Prostate gland (tissue), 2 donors: ENCODE results near the gene ATP6V0E2.

Experiments used
- POLR2A ChIP-seq: fragments of 450-650 bp; IDR thresholded peaks from one replicate; pipeline ENCODE4 v1.6.1; 2016; ENCODE audit warnings: antibody characterized with exemption, mild to moderate bottlenecking
- POLR2AphosphoS5 ChIP-seq: sonication (generic); formaldehyde crosslinking; IDR thresholded peaks from one replicate; pipeline ENCODE4 v1.6.1; 2017; ENCODE audit warnings: antibody characterized with exemption
- TF ChIP-seq, protein P1 (sequence below), 4 experiments: fragments of 200-600 bp in 2 of 4; fragments of 450-650 bp in 2 of 4; sonication (generic) in 2 of 4; IDR thresholded peaks; 1 replicate in 3 of 4; 2 replicates in 1 of 4; pipeline ENCODE4 v1.5.1; 2016 to 2019; ENCODE audit warnings: antibody characterized with exemption in 4 of 4, mild to moderate bottlenecking in 2 of 4, moderate library complexity in 2 of 4

DNA sequence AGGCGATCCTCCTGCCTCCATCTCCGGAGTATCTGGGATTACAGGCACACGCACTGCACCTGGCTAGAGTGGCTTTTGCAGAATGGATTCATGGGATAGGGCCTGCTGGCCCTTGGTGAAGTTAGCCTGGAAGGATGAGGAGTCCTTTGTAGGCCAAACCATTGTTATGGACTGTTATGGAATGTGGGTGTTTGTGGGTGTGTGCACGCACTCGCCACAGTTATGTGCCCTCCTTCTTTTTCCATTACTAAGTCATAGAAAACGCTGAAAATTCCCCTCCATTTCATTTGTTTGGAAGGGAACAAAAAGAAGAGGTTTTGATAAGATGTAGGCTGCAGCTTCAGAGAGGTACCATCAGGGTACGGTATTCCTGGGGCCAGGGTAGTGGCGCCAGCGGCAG is 20.6 kb upstream of the ATP6V0E2 start:
- TF ChIP-seq POLR2AphosphoS5 (no peak), POLR2A (no peak)
- TF ChIP-seq, protein P1, sequence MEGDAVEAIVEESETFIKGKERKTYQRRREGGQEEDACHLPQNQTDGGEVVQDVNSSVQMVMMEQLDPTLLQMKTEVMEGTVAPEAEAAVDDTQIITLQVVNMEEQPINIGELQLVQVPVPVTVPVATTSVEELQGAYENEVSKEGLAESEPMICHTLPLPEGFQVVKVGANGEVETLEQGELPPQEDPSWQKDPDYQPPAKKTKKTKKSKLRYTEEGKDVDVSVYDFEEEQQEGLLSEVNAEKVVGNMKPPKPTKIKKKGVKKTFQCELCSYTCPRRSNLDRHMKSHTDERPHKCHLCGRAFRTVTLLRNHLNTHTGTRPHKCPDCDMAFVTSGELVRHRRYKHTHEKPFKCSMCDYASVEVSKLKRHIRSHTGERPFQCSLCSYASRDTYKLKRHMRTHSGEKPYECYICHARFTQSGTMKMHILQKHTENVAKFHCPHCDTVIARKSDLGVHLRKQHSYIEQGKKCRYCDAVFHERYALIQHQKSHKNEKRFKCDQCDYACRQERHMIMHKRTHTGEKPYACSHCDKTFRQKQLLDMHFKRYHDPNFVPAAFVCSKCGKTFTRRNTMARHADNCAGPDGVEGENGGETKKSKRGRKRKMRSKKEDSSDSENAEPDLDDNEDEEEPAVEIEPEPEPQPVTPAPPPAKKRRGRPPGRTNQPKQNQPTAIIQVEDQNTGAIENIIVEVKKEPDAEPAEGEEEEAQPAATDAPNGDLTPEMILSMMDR (IDR thresholded peaks at IDR 0.05) = no peak
